GM12878 (cell line): ENCODE data around the gene GPR152. TPM values are rescaled to one million over a fixed set of nuclear protein-coding genes. Genes with fewer than 3 reads are reported as not detected.

Experiments
- ATAC-seq: fragments of 200-7000 bp; cut with Tn5 transposase; 3 replicates; pipeline ENCODE4 v1.9.1; 2020; ENCODE audit warnings: mild to moderate bottlenecking, moderate library complexity
- BruUV-seq: library from RNA; stranded (reverse); fragments of 400-500 nt; replicated peaks from 2 replicates; lab custom pipeline; 2021; lab: Mats Ljungman, UMichigan
- CTCF ChIA-PET: fragments of 300-600 bp; sonication (Branson Sonifier 250); formaldehyde crosslinking; extraction: SDS; loops from one replicate; lab custom pipeline; 2021; ENCODE audit warnings: inconsistent platforms; lab: Yijun Ruan, JAX
- POLR2A ChIA-PET: fragments of 350-600 bp; formaldehyde crosslinking; extraction: SDS; loops from one replicate; lab custom pipeline; 2021; ENCODE audit warnings: inconsistent platforms; lab: Charles Lee
- RAD21 ChIA-PET: fragments of 300-600 bp; sonication (Branson Sonifier 250); formaldehyde crosslinking; loops from one replicate; lab custom pipeline; 2023; ENCODE audit warnings: antibody characterized with exemption; ENCODE audit not compliant: unreplicated experiment; lab: Charles Lee
- SMC1A ChIA-PET: fragments of 300-600 bp; sonication (Branson Sonifier 250); formaldehyde crosslinking; loops from one replicate; lab custom pipeline; 2023; ENCODE audit not compliant: unreplicated experiment, uncharacterized antibody; lab: Charles Lee
- DNase-seq: peaks from one replicate; pipeline ENCODE4 v3.0.0-alpha.2; 2011; ENCODE audit warnings: low read depth, low spot score
- FAIRE-seq: peaks from 3 replicates; lab custom pipeline; 2011; peaks lifted over from hg19 to GRCh38; lab: Jason Lieb, UNC
- H2AFZ ChIP-seq: 2 replicates; pipeline ENCODE4 v1.6.0; 2011; ENCODE audit warnings: low read depth, low read length, control low read depth; ENCODE audit not compliant: control insufficient read depth
- H3K27ac ChIP-seq: 2 replicates; pipeline ENCODE4 v1.5.1; 2011; ENCODE audit warnings: control low read depth; ENCODE audit not compliant: control insufficient read depth, insufficient read depth
- H3K27me3 ChIP-seq, 2 experiments: replicated peaks in 1 of 2; 2 replicates each; pipeline versions ENCODE4 v1.6.0 to v1.6.1; 2011; ENCODE audit warnings: low read length in 1 of 2; ENCODE audit not compliant: control insufficient read depth in 2 of 2, insufficient read depth in 2 of 2
- H3K36me3 ChIP-seq, 2 experiments: 2 replicates each; pipeline ENCODE4 v1.5.1; 2011; ENCODE audit warnings: low read length in 1 of 2; ENCODE audit not compliant: control insufficient read depth in 2 of 2, insufficient read depth in 2 of 2
- H3K4me1 ChIP-seq: 2 replicates; pipeline ENCODE4 v1.6.1; 2011; ENCODE audit warnings: mild to moderate bottlenecking, low read length, moderate library complexity, mixed read lengths; ENCODE audit not compliant: control insufficient read depth, insufficient read depth
- H3K4me2 ChIP-seq: 2 replicates; pipeline ENCODE4 v1.6.0; 2011; ENCODE audit warnings: control low read depth; ENCODE audit not compliant: control insufficient read depth, insufficient read depth
- H3K4me3 ChIP-seq: fragments of 200-600 bp; sonication (generic); 2 replicates; pipeline ENCODE4 v1.5.1; 2016
- H3K79me2 ChIP-seq: 2 replicates; pipeline ENCODE4 v1.6.0; 2011; ENCODE audit warnings: low read length; ENCODE audit not compliant: control insufficient read depth, insufficient read depth
- H3K9ac ChIP-seq: 2 replicates; pipeline ENCODE4 v1.8.0; 2011; ENCODE audit warnings: low read length, control low read depth, mixed read lengths; ENCODE audit not compliant: control insufficient read depth, insufficient read depth
- H3K9me3 ChIP-seq: replicated peaks from 3 replicates; pipeline ENCODE4 v1.5.1; 2011; ENCODE audit warnings: mild to moderate bottlenecking, low read length; ENCODE audit not compliant: control insufficient read depth, insufficient read depth
- H4K20me1 ChIP-seq: 2 replicates; pipeline ENCODE4 v1.6.0; 2011; ENCODE audit not compliant: control insufficient read depth, insufficient read depth
- BCL11A ChIP-seq: IDR thresholded peaks from 2 replicates; pipeline ENCODE4 v1.6.1; 2011; ENCODE audit warnings: low read depth, low read length
- CHD1 ChIP-seq: IDR thresholded peaks from 2 replicates; pipeline ENCODE4 v1.6.1; 2012; ENCODE audit warnings: low read depth, low read length, improper control_type of control experiment
- CREB1 ChIP-seq: IDR thresholded peaks from 2 replicates; pipeline ENCODE4 v1.6.1; 2012; ENCODE audit warnings: low read depth, mild to moderate bottlenecking, inconsistent platforms
- EGR1 ChIP-seq, 2 experiments: IDR thresholded peaks; 1 replicate in 1 of 2; 2 replicates in 1 of 2; pipeline ENCODE4 v1.6.1; 2011 to 2012; ENCODE audit warnings: low read depth in 2 of 2, low read length in 2 of 2, borderline replicate concordance in 1 of 2, mild to moderate bottlenecking in 1 of 2, moderate library complexity in 1 of 2
- FOXM1 ChIP-seq: IDR thresholded peaks from 2 replicates; pipeline ENCODE4 v1.6.1; 2012; ENCODE audit warnings: low read depth, mild to moderate bottlenecking, inconsistent platforms, low read length, moderate library complexity
- KLF5 ChIP-seq: fragments of 450-650 bp; IDR thresholded peaks from 2 replicates; pipeline ENCODE4 v1.6.1; 2014; ENCODE audit warnings: mild to moderate bottlenecking; ENCODE audit not compliant: partially characterized antibody
- MTA2 ChIP-seq: fragments of 450-650 bp; IDR thresholded peaks from 2 replicates; pipeline ENCODE4 v1.6.1; 2016; ENCODE audit warnings: low read depth, mild to moderate bottlenecking, moderate library complexity
- PAX8 ChIP-seq: fragments of 450-650 bp; IDR thresholded peaks from 2 replicates; pipeline ENCODE4 v1.6.1; 2017; ENCODE audit warnings: mild to moderate bottlenecking, moderate library complexity
- ZBED1 ChIP-seq: IDR thresholded peaks from 2 replicates; pipeline ENCODE4 v1.6.1; 2016; ENCODE audit warnings: borderline replicate concordance
- ZNF274 ChIP-seq: IDR thresholded peaks from one replicate; pipeline ENCODE4 v1.8.0; 2011; ENCODE audit not compliant: insufficient read length, insufficient read depth
- WGBS: methylation state at CpG from one replicate; pipeline ENCODE4 v1.1.6; 2016; ENCODE audit warnings: low lambda C conversion rate; ENCODE audit not compliant: insufficient replicate concordance, insufficient coverage; ENCODE audit errors: missing lambda C conversion rate; 5-methylcytosine and 5-hydroxymethylcytosine counted together
- in situ Hi-C: fragments of 300-500 bp; cut with MboI; formaldehyde crosslinking; loops from 9 replicates; pipeline ENCODE4 v1.14.3; 2018; ENCODE audit warnings: mixed read lengths
- intact Hi-C: fragments of 100-400 bp; cut with micrococcal nuclease; formaldehyde crosslinking; loops from one replicate; pipeline ENCODE4 v1.14.2; 2022; ENCODE audit not compliant: unreplicated experiment
- polyA plus RNA-seq, 11 experiments: library from polyadenylated mRNA; depleted of rRNA in 4 of 11; unstranded in 6 of 11; stranded (reverse) in 5 of 11; fragments of >200 nt; fragmentation: Nextera tagmentation in 4 of 11; fragmentation: Illumina TruSeq in 1 of 11; extraction: Ambion mirVana in 4 of 11; extraction: Trizol in 1 of 11; gene quantifications; 1 replicate in 1 of 11; 2 replicates in 10 of 11; pipeline versions ENCODE4 v1.2.1 to v1.2.3, GENCODE V29; 2011 to 2016; ENCODE audit warnings: inconsistent platforms in 2 of 11, missing spikeins in 2 of 11, low read depth in 1 of 11
- total RNA-seq, 4 experiments: library from RNA; depleted of rRNA in 3 of 4; stranded (reverse); fragments of >200 nt in 3 of 4; fragmentation: Illumina TruSeq in 1 of 4; extraction: Trizol in 1 of 4; gene quantifications; 2 replicates each; pipeline versions ENCODE4 v1.2.1 to v1.2.3, GENCODE V29; 2013 to 2021
- TF ChIP-seq, protein P1 (sequence below): IDR thresholded peaks from 2 replicates; pipeline ENCODE4 v1.6.1; 2012; ENCODE audit warnings: low read length, inconsistent platforms
- TF ChIP-seq, protein P2 (sequence below): fragments of 450-650 bp; IDR thresholded peaks from 2 replicates; pipeline ENCODE4 v1.6.1; 2016; ENCODE audit warnings: mild to moderate bottlenecking
- TF ChIP-seq, protein P3 (sequence below): fragments of 150-350 bp; IDR thresholded peaks from 2 replicates; pipeline ENCODE4 v1.6.1; 2016; ENCODE audit warnings: low read depth, low read length
- TF ChIP-seq, protein P4 (sequence below): IDR thresholded peaks from 2 replicates; pipeline ENCODE4 v1.6.1; 2012; ENCODE audit warnings: low read depth, low read length, improper control_type of control experiment
- TF ChIP-seq, protein P5 (sequence below): IDR thresholded peaks from 2 replicates; pipeline ENCODE4 v1.6.1; 2011; ENCODE audit warnings: mild to moderate bottlenecking, low read depth, low read length, moderate library complexity; ENCODE audit not compliant: insufficient replicate concordance

Gene GPR152
- total and polyA plus RNA-seq, 10 of the 15 experiments (the other 5 are each of a cell fraction or from before 2014, with no cell fraction given), result not detected

GRCh38 chr11:67500831-67501715, 48.5 kb upstream of the GPR152 start:
- CTCF ChIA-PET, result interaction anchor here (1.1 kb wide), 1 partner anchor 100 kb away, joined by 3 read pairs; the partner anchor contains the start of gene PPP1CA
- Histone ChIP-seq H3K27ac (no peak overlapping the region), H3K9ac (no peak overlapping the region), H2AFZ (no peak overlapping the region), H3K4me1 (peaks cover 11% of the 10 kb centered on the region), H3K79me2 (peaks cover 16% of the 10 kb centered on the region), H3K36me3 (peaks cover 0 to 3% of the 10 kb centered on the region in 2 experiments; a peak in 2 of 4 replicates), H4K20me1 (no peaks in the 10 kb centered on the region), H3K27me3 (no peaks in the 10 kb centered on the region), H3K4me2 (no peak overlapping the region), H3K9me3 (no peaks in the 10 kb centered on the region), H3K4me3 (no peak overlapping the region)
- RAD21 ChIA-PET, result no interaction called here
- SMC1A ChIA-PET, result no interaction called here
- POLR2A ChIA-PET, result interaction anchor here (1.0 kb wide), 1 partner anchor 18 kb away, joined by 3 read pairs; the partner anchor contains the start of gene AIP
- no TSS peak for BruUV-seq
- FAIRE-seq (no peak), DNase-seq (no peak), ATAC-seq (no peak)
- 85% methylated on average over 9 of the region's 9 CpGs for WGBS
- in situ Hi-C loops, result no loop called here
- intact Hi-C loops, result no loop called here
- TF ChIP-seq FOXM1 (no peak), ZBED1 (no peak), BCL11A (no peak), MTA2 (no peak), KLF5 (no peak), EGR1 (IDR thresholded peaks at IDR 0.05; ENCODE audit: borderline replicate concordance in 1 of 2, low read depth in 2 of 2, low read length in 2 of 2) (no peak), CHD1 (no peak), PAX8 (no peak), ZNF274 (no peak), CREB1 (no peak)
- TF ChIP-seq, protein P1, sequence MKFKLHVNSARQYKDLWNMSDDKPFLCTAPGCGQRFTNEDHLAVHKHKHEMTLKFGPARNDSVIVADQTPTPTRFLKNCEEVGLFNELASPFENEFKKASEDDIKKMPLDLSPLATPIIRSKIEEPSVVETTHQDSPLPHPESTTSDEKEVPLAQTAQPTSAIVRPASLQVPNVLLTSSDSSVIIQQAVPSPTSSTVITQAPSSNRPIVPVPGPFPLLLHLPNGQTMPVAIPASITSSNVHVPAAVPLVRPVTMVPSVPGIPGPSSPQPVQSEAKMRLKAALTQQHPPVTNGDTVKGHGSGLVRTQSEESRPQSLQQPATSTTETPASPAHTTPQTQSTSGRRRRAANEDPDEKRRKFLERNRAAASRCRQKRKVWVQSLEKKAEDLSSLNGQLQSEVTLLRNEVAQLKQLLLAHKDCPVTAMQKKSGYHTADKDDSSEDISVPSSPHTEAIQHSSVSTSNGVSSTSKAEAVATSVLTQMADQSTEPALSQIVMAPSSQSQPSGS, result no peak
- TF ChIP-seq, protein P2, sequence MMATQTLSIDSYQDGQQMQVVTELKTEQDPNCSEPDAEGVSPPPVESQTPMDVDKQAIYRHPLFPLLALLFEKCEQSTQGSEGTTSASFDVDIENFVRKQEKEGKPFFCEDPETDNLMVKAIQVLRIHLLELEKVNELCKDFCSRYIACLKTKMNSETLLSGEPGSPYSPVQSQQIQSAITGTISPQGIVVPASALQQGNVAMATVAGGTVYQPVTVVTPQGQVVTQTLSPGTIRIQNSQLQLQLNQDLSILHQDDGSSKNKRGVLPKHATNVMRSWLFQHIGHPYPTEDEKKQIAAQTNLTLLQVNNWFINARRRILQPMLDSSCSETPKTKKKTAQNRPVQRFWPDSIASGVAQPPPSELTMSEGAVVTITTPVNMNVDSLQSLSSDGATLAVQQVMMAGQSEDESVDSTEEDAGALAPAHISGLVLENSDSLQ, result no peak
- TF ChIP-seq, protein P3, sequence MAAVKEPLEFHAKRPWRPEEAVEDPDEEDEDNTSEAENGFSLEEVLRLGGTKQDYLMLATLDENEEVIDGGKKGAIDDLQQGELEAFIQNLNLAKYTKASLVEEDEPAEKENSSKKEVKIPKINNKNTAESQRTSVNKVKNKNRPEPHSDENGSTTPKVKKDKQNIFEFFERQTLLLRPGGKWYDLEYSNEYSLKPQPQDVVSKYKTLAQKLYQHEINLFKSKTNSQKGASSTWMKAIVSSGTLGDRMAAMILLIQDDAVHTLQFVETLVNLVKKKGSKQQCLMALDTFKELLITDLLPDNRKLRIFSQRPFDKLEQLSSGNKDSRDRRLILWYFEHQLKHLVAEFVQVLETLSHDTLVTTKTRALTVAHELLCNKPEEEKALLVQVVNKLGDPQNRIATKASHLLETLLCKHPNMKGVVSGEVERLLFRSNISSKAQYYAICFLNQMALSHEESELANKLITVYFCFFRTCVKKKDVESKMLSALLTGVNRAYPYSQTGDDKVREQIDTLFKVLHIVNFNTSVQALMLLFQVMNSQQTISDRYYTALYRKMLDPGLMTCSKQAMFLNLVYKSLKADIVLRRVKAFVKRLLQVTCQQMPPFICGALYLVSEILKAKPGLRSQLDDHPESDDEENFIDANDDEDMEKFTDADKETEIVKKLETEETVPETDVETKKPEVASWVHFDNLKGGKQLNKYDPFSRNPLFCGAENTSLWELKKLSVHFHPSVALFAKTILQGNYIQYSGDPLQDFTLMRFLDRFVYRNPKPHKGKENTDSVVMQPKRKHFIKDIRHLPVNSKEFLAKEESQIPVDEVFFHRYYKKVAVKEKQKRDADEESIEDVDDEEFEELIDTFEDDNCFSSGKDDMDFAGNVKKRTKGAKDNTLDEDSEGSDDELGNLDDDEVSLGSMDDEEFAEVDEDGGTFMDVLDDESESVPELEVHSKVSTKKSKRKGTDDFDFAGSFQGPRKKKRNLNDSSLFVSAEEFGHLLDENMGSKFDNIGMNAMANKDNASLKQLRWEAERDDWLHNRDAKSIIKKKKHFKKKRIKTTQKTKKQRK, result no peak
- TF ChIP-seq, protein P4, sequence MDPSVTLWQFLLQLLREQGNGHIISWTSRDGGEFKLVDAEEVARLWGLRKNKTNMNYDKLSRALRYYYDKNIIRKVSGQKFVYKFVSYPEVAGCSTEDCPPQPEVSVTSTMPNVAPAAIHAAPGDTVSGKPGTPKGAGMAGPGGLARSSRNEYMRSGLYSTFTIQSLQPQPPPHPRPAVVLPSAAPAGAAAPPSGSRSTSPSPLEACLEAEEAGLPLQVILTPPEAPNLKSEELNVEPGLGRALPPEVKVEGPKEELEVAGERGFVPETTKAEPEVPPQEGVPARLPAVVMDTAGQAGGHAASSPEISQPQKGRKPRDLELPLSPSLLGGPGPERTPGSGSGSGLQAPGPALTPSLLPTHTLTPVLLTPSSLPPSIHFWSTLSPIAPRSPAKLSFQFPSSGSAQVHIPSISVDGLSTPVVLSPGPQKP, result no peak
- TF ChIP-seq, protein P5, sequence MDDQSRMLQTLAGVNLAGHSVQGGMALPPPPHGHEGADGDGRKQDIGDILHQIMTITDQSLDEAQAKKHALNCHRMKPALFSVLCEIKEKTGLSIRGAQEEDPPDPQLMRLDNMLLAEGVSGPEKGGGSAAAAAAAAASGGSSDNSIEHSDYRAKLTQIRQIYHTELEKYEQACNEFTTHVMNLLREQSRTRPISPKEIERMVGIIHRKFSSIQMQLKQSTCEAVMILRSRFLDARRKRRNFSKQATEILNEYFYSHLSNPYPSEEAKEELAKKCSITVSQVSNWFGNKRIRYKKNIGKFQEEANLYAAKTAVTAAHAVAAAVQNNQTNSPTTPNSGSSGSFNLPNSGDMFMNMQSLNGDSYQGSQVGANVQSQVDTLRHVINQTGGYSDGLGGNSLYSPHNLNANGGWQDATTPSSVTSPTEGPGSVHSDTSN, result no peak
